Neural progenitor cell (in vitro differentiated cells): ENCODE data around the gene SENP2.

Source experiments
- CTCF ChIP-seq: fragments of 200-600 bp; sonication (generic); IDR thresholded peaks from 2 replicates; pipeline ENCODE4 v1.5.1; 2017; ENCODE audit warnings: antibody characterized with exemption, mild to moderate bottlenecking
- EZH2 ChIP-seq: fragments of 200-600 bp; sonication (generic); IDR thresholded peaks from 2 replicates; pipeline ENCODE4 v1.6.1; 2017; ENCODE audit warnings: antibody characterized with exemption, mild to moderate bottlenecking, moderate library complexity
- EZH2phosphoT487 ChIP-seq: fragments of 200-600 bp; sonication (generic); IDR thresholded peaks from 2 replicates; pipeline ENCODE4 v1.6.1; 2017; ENCODE audit warnings: antibody characterized with exemption

DNA sequence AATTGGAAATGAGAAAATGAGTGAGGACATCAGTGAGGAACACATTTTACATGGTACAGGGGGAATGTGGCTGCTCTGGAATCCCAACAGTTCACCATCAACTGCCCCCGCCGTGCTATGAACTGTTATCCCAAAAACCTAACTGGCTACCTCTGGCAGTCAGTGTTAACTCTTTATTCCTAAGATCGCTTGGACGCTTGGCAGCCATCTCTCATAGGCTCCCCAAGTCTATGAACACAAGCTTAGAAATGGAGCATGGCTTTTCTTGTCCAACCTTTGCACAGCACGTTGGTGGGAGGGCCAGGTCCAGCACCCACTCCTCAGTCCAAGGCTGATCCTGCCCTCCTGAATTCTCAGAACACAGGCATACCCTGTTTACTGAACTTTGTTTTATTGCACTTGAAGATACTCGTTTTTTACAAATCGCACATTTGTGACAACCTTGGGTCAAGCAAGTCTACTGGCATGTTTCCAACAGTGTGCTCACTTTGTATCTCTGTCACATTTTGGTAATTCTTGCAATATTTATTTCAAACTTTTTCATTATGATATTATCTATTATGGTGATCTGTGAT is 53.6 kb downstream of the SENP2 start:
- TF ChIP-seq EZH2phosphoT487 (no peak), EZH2 (no peak), CTCF (no peak)
